Suprapubic skin (tissue), 4 donors: ENCODE measurements around the gene ZNF888. TPM values are rescaled to one million over a fixed set of nuclear protein-coding genes. Genes with fewer than 3 reads are reported as not detected.
A peak's percentile ranks its signal among the peaks of the same experiment; 100 is the strongest.

ENCODE experiments used
- DNase-seq, 2 donors: peaks; one replicate each; pipeline ENCODE4 v3.0.0-alpha.2; 2019; ENCODE audit warnings: low spot score in 2 of 2
- H3K27ac ChIP-seq: fragments of 200-600 bp; sonication (generic); one replicate; pipeline ENCODE4 v1.5.1; 2019
- H3K27me3 ChIP-seq: fragments of 200-600 bp; sonication (generic); one replicate; pipeline ENCODE4 v1.5.1; 2019
- H3K36me3 ChIP-seq: fragments of 200-600 bp; sonication (generic); one replicate; pipeline ENCODE4 v1.5.1; 2019
- H3K4me1 ChIP-seq: fragments of 200-600 bp; sonication (generic); one replicate; pipeline ENCODE4 v1.5.1; 2019
- H3K4me3 ChIP-seq: fragments of 200-600 bp; sonication (generic); one replicate; pipeline ENCODE4 v1.5.1; 2019; ENCODE audit warnings: mild to moderate bottlenecking
- H3K9me3 ChIP-seq: fragments of 200-600 bp; sonication (generic); one replicate; pipeline ENCODE4 v1.5.1; 2019
- CTCF ChIP-seq, 2 donors: fragments of 200-600 bp in 1 of 2; fragments of 450-650 bp in 1 of 2; sonication (generic) in 1 of 2; IDR thresholded peaks; one replicate each; pipeline ENCODE4 v1.5.1; 2016 to 2019; ENCODE audit warnings: antibody characterized with exemption in 2 of 2, mild to moderate bottlenecking in 1 of 2, moderate library complexity in 1 of 2
- EP300 ChIP-seq: sonication (generic); formaldehyde crosslinking; IDR thresholded peaks from one replicate; pipeline ENCODE4 v1.6.1; 2017; ENCODE audit warnings: antibody characterized with exemption
- POLR2A ChIP-seq, 2 donors: fragments of 450-650 bp; IDR thresholded peaks; one replicate each; pipeline ENCODE4 v1.6.1; 2017; ENCODE audit warnings: antibody characterized with exemption in 2 of 2, mild to moderate bottlenecking in 2 of 2, moderate library complexity in 2 of 2
- POLR2AphosphoS5 ChIP-seq, 3 donors: sonication (generic); formaldehyde crosslinking; IDR thresholded peaks; one replicate each; pipeline ENCODE4 v1.6.1; 2017; ENCODE audit warnings: antibody characterized with exemption in 3 of 3
- WGBS: methylation state at CpG from one replicate; pipeline ENCODE4 v1.1.5; 2018; 5-methylcytosine and 5-hydroxymethylcytosine counted together
- total RNA-seq, 4 donors: library from RNA; depleted of rRNA; stranded (reverse); fragments of >200 nt; gene quantifications; one replicate each; pipeline ENCODE4 v1.1.0, GENCODE V29; 2016

ZNF888 gene
- total RNA-seq, 4 donors from 2014 or later = 3.5 to 5.3 (median 4.5) TPM

DNA sequence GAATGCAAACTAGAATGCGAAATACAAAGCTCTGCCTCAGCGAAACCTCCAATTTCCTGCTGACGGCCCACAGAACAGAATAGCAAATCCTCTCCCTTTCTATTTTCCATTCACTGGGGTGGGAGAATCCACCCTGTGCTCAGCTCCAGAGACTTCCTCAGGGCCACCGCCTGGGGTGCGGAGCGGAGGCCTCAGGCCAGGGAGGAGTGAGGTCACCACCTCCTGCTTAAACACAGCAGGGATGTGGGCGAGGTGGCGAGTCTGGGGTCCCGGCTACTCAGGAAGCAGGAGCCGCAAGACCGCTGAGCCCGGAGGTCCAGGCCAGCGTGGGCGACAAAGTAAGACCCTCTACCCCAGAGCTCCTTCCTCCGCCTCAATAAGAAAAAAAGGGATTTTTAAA is 25.1 kb downstream of the ZNF888 start:
- TF ChIP-seq POLR2A (IDR thresholded peaks at IDR 0.05) (no peak), CTCF (IDR thresholded peaks at IDR 0.05) (no peak), EP300 (no peak), POLR2AphosphoS5 (IDR thresholded peaks at IDR 0.05) (no peak)
- peak overlapping the region; percentile 95 for H3K27ac ChIP-seq
- peaks cover 5% of the 10 kb centered on the region for H3K36me3 ChIP-seq
- DNase-seq = no peak
- H3K9me3 ChIP-seq = no peaks in the 10 kb centered on the region
- no peaks in the 10 kb centered on the region for H3K27me3 ChIP-seq
- peaks cover 15% of the 10 kb centered on the region for H3K4me1 ChIP-seq
- 77% methylated on average over 15 of the region's 15 CpGs for WGBS
- H3K4me3 ChIP-seq = peak overlapping the region; percentile 86

GRCh38 chr19:52897138-52897935 is 25.9 kb downstream of the ZNF888 start, which contains the start of gene ZNF320:
ZNF320 (minus strand) TSS chr19:52897635; CDS start chr19:52890255, 7,380 bp downstream.
- H3K27ac ChIP-seq = peak within 1 kb of the TSS; percentile 95
- TF ChIP-seq CTCF (IDR thresholded peaks at IDR 0.05) (no peak), POLR2AphosphoS5 (IDR thresholded peaks at IDR 0.05) (peak in 2 of 3 donors; percentile 26 to 69), EP300 (no peak), POLR2A (IDR thresholded peaks at IDR 0.05) (peak in 1 of 2 donors; percentile 28)
- WGBS = 3% methylated on average over 45 of the region's 56 CpGs
- H3K36me3 ChIP-seq = peaks cover 7% of the 10 kb centered on the region
- peaks cover 15% of the 10 kb centered on the region for H3K4me1 ChIP-seq
- H3K9me3 ChIP-seq = no peaks in the 10 kb centered on the region
- H3K27me3 ChIP-seq = no peaks in the 10 kb centered on the region
- peak; percentile 98 for DNase-seq
- peak within 1 kb of the TSS; percentile 86 for H3K4me3 ChIP-seq

DNA sequence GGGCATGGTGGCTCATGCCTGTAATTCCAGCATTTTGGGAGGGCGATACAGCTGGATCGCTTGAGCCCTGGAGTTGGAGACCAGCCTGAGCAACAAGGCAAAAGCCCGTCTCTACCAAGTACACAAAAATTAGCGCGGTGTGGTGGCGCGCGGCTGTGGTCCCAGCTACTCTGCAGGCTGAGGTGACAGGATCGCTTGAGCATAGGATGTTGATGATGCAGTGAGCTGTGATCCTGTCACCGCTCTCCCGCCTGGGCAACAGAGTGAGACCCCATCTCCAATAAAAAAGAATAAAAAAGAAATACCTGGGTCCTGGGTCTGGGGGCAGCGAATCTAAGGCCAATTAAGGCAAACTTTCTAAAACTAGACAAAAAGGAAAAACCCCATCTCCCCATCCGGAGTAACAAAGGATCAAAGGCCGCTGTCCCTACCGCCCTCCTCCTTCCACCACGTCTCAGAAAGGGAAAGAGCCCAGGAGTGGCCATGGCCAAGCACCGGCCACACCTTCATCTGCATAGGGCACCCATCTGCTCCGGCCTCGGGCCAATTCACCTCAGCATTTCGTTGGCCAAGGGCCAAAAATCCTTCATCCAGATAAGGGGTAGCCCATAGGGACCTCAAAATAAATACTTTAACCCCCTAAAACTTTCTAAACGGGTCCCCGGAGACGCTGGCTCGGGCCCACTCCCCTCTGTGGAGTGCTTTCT is 26.6 kb downstream of the ZNF888 start:
- Histone ChIP-seq H3K27me3 (no peaks in the 10 kb centered on the region), H3K36me3 (peaks cover 7% of the 10 kb centered on the region), H3K9me3 (no peaks in the 10 kb centered on the region), H3K27ac (peak overlapping the region; percentile 95), H3K4me3 (peak overlapping the region; percentile 86), H3K4me1 (peaks cover 15% of the 10 kb centered on the region)
- DNase-seq = peak in 1 of 2 donors; percentile 64
- TF ChIP-seq POLR2A (IDR thresholded peaks at IDR 0.05) (no peak), CTCF (IDR thresholded peaks at IDR 0.05) (no peak), EP300 (no peak), POLR2AphosphoS5 (IDR thresholded peaks at IDR 0.05) (no peak)
- WGBS = 53% methylated on average over 20 of the region's 24 CpGs

GRCh38 chr19:52891336-52891735 is 31.9 kb downstream of the ZNF888 start:
- H3K36me3 ChIP-seq = peaks cover 52% of the 10 kb centered on the region
- H3K4me1 ChIP-seq = peaks cover 5% of the 10 kb centered on the region
- H3K27ac ChIP-seq = no peak overlapping the region
- no peaks in the 10 kb centered on the region for H3K9me3 ChIP-seq
- no peak overlapping the region for H3K4me3 ChIP-seq
- TF ChIP-seq CTCF (IDR thresholded peaks at IDR 0.05) = no peak
- no peak for TF ChIP-seq EP300
- no peak for TF ChIP-seq POLR2A (IDR thresholded peaks at IDR 0.05)
- TF ChIP-seq POLR2AphosphoS5 (IDR thresholded peaks at IDR 0.05) = no peak
- DNase-seq = no peak
- WGBS = 67% methylated on average over 4 of the region's 4 CpGs
- H3K27me3 ChIP-seq = no peaks in the 10 kb centered on the region

- TF ChIP-seq EP300 = no peak
- no peak for TF ChIP-seq POLR2AphosphoS5 (IDR thresholded peaks at IDR 0.05)
- TF ChIP-seq CTCF (IDR thresholded peaks at IDR 0.05) = no peak
- no peak for TF ChIP-seq POLR2A (IDR thresholded peaks at IDR 0.05)
Measured at GRCh38 chr19:52889931-52890330, 33.3 kb downstream of the ZNF888 start.

More at GRCh38 chr19:52889931-52890330, 33.3 kb downstream of the ZNF888 start:
- 89% methylated on average over 4 of the region's 4 CpGs for WGBS
- DNase-seq = no peak
- Histone ChIP-seq H3K4me3 (no peak overlapping the region), H3K9me3 (no peaks in the 10 kb centered on the region), H3K4me1 (no peaks in the 10 kb centered on the region), H3K27ac (no peak overlapping the region), H3K27me3 (no peaks in the 10 kb centered on the region), H3K36me3 (peaks cover 67% of the 10 kb centered on the region)
